T follicular helper cell (primary cell): ENCODE measurements around the gene KIAA1210.
"Not testable (repeated sequence)": the region's sequence is repeated elsewhere in the genome, so short reads cannot be mapped to it uniquely, and the experiment has no call there.

ENCODE experiments used
- DNase-seq: peaks from one replicate; pipeline ENCODE4 v3.0.0-alpha.2; 2020; ENCODE audit warnings: low read depth

The KIAA1210 gene

DNA sequence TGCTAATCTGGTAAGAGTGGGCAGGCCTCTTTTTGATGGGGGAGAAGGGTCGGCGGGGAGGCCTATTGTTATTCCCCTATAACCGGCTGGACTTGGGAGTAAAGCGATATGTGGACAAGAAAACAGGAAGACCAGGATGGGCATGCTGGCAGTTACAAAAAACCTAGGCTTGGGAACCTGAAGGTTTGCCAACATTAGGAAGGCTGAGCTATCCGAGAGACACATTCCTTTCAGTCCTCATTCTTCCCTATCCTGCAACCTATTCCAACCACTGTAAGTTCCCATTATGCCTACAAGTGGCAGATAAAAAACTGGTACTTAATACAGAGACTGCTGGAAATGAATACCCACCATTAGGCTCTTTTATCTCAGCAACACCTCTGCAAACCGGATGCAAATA is 87.2 kb downstream of the KIAA1210 start:
- DNase-seq = no peak

DNA sequence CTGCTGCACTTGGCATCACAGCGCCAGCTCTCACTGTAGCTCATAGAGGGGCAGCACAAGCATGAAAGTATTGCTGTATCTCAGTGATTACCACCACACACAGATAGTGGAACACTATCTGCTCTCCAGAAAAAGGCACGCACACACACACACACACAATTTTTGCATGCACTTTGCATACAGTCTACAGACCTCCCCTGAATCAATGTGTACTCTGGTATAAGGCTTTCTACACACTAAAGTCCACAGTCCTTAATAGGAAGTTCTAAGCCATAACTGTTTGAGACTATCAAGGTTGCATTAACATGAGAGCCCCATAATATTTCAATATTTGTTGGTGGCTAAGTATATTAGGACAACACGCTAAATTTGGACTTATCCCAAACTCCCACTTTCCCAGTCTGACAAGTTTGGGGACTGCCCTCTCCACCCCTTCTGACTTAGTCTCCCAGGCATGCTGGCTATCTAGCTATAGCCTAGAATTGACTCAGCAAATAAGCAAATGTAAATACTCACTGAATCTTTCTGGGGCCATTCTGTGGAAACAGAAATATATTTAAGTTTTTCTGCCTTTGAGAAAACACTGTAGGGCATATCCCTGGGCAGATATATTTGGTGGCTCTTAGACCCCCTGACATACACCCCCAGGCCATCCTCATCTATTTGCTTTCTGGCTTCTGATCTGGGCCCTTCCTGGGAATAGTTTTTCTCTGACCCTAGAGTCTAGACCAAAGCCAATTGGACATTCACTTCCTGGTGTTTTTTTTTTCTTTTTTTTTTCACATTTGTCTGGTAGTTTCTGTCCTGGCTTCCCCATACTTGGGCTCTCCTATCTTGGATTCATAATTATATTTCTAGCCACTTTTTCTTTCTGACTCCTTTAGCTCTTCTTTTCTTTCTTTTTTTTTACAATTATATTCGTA is 91.2 kb downstream of the KIAA1210 start:
- no peak for DNase-seq

GRCh38 chrX:119030990-119031389 is 96.6 kb downstream of the KIAA1210 start:
- no peak for DNase-seq

DNA sequence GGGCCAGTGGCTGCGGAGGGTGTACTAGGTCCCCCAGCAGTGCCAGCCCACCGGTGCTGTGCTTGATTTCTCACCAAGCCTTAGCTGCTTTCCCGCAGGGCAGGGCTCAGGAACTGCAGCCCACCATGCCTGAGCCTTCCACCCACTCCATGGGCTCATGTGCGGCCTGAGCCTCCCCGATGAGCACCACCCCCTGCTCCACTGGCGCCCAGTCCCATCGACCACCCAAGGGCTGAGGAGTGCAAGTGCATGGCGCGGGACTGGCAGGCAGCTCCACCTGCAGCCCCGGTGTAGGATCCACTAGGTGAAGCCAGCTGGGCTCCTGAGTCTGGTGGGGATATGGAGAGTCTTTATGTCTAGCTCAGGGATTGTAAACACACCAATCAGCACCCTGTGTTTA is 98.0 kb downstream of the KIAA1210 start:
- DNase-seq = not testable (repeated sequence)

DNA sequence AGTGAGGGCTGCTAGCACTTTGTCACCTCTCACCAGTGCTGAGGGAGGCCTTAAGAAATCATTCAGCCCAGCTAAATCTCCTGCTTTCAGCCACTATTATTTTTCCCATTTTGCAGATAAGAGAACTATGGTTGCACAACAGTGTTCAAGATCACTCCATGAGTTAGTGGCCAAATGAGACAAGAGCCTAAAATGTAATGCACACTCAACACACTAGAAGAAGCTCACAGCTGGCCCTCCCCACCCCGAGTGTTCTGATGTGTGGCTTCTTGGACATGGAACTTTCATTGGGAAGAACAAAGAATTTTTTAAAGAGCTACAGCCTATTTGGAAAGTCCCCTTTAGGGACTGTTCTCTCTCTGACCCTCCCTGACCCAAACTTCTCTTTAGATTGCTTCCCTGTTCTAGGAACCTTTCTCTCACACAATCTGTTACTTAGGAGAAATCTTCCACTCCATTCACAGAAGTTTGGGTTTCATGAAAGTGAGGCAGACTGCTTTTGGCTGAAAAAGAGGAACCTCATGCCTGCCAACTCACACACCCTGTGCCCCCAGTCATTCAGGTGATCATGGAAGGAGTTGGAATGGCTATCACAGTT is 98.8 kb downstream of the KIAA1210 start:
- no peak for DNase-seq
